ENCODE data around the gene PARVA. TPM values are rescaled to one million over a fixed set of nuclear protein-coding genes. Genes with fewer than 3 reads are reported as not detected.

Gene PARVA
- total and polyA plus RNA-seq, 8 donors: 70.2 to 108 (median 94.2) TPM

DNA sequence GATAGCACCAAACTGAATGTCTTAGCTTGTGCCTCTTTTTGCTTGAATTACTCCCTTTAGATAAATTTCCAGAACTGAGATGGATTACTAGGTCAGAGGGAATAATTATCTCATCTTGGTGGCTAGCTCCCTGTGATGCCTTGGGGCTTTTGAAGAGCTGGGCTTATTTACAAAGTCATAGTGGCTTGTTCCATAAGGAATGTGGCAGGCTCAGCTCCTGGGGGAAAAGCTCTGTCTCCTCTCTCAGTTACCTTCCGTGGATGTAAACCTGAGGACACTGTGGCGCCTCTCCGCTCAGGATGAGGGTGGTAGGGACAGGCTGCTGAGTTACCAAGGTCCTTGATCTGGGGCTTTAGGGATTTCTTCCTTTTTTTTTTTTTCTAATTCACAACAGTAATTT is 121.7 kb downstream of the PARVA start:
- Histone ChIP-seq H3K27me3 (no peaks in the 10 kb centered on the region), H3K36me3 (peaks cover 0 to 17% of the 10 kb centered on the region in 2 donors), H3K27ac (no peak overlapping the region), H3K9me3 (no peaks in the 10 kb centered on the region), H3K4me3 (no peak overlapping the region), H3K4me1 (no peaks in the 10 kb centered on the region)
- TF ChIP-seq, protein P1, sequence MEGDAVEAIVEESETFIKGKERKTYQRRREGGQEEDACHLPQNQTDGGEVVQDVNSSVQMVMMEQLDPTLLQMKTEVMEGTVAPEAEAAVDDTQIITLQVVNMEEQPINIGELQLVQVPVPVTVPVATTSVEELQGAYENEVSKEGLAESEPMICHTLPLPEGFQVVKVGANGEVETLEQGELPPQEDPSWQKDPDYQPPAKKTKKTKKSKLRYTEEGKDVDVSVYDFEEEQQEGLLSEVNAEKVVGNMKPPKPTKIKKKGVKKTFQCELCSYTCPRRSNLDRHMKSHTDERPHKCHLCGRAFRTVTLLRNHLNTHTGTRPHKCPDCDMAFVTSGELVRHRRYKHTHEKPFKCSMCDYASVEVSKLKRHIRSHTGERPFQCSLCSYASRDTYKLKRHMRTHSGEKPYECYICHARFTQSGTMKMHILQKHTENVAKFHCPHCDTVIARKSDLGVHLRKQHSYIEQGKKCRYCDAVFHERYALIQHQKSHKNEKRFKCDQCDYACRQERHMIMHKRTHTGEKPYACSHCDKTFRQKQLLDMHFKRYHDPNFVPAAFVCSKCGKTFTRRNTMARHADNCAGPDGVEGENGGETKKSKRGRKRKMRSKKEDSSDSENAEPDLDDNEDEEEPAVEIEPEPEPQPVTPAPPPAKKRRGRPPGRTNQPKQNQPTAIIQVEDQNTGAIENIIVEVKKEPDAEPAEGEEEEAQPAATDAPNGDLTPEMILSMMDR (IDR thresholded peaks at IDR 0.05): no peak
- DNase-seq (no peak), ATAC-seq (no peak)
- intact Hi-C loops (cut with DNase I): no loop called here

DNA sequence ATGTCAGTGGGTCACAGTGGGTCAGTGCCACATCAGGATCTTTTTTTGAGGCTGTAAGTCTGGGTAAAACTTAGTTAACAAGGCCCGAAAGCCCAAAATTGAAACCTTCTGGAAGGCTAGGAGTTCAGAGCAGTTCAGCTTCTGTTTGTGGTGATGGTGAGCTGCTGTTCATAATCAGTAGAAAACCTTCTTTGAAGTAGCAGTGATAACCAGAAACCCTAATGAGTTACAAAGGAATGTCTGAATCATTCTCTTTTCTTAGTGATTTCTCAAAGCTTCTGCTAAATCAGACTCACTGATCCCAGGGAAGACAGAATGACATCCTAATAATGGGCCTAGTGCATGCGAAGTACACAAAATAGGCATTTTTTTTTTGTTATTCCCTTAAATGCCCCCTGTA is 124.7 kb downstream of the PARVA start:
- H3K27ac ChIP-seq: no peak overlapping the region

DNA sequence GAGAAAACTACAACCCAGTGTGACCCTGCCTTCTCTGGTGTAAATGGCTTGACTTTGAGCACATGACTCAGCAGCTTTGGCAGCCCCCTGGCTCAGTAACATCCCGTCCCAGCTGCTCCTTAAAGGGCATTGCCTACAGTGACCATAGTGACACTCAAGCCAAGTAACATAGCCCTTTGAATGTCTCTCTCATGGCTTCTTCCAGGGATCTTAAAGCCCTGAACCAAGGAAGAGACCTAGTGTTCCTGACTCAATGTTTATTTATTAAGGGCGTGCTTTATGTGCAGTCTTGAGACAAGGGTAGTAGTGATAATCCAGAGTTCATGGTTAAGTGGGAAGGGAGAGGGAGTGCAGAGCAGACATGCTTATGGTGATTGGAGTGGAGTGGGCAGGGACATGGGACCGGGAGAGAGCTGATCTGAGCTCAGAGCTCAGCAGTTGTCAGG is 125.7 kb downstream of the PARVA start:
- intact Hi-C loops (cut with DNase I): no loop called here
- H3K27ac ChIP-seq: no peak overlapping the region

More for the DNA sequence above, 124.7 kb downstream of the PARVA start:
- intact Hi-C loops (cut with DNase I): no loop called here
- ATAC-seq: no peak
- H3K36me3 ChIP-seq: peaks cover 0 to 17% of the 10 kb centered on the region in 2 donors
- TF ChIP-seq, protein P1 (IDR thresholded peaks at IDR 0.05): no peak
- H3K9me3 ChIP-seq: no peaks in the 10 kb centered on the region
- no peaks in the 10 kb centered on the region for H3K4me1 ChIP-seq
- H3K4me3 ChIP-seq: no peak overlapping the region
- no peak for DNase-seq
- no peaks in the 10 kb centered on the region for H3K27me3 ChIP-seq

DNA sequence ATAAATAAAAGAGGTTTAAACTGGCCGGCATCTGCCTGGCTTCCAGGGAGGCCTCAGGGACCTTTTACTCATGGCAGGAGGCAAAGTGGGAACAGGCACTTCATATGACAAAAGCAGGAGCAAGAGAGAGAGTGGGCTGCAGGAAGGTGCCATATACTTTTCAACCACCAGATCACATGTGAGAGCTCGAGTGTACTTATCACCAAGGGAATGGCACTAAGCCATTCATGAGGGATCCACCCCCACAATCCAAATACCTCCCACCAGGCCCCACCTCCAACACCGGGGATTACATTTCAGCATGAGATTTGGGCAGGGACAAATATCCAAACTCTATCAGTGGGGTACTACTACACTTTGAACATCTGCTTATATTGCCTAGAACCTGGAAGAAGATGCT is 126.5 kb downstream of the PARVA start:
- intact Hi-C loops (cut with DNase I): no loop called here

More for the DNA sequence above, 125.7 kb downstream of the PARVA start:
- ATAC-seq: peak; percentile 33
- Histone ChIP-seq H3K9me3 (no peaks in the 10 kb centered on the region), H3K36me3 (peaks cover 0 to 11% of the 10 kb centered on the region in 2 donors), H3K27me3 (no peaks in the 10 kb centered on the region), H3K4me1 (no peaks in the 10 kb centered on the region), H3K4me3 (no peak overlapping the region)
- TF ChIP-seq, protein P1 (IDR thresholded peaks at IDR 0.05): no peak
- no peak for DNase-seq

DNA sequence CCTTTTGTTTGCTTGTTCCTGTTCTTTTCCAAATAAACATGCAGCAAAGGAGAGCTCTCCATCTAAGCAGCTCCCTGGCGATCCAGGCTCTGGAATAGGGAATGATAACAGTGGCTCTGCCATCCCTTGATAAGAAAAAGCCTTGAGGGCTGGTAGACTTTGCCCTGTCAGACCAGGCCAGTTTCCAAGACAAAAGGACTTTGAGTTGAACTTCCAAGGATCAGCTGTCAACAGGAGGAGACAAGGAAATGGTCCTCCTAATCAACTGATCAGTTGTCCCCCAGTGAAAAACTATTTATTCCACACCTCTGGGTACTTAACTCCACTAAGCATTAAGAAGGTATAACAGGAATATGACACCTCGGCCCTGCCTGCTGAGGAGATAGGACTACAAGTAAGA is 127.8 kb downstream of the PARVA start:
- intact Hi-C loops (cut with DNase I): no loop called here
- H3K9me3 ChIP-seq: no peaks in the 10 kb centered on the region

More for the DNA sequence above, 126.5 kb downstream of the PARVA start:
- no peaks in the 10 kb centered on the region for H3K9me3 ChIP-seq
- H3K4me1 ChIP-seq: no peaks in the 10 kb centered on the region
- peaks cover 0 to 8% of the 10 kb centered on the region in 2 donors for H3K36me3 ChIP-seq
- H3K4me3 ChIP-seq: no peak overlapping the region
- no peak overlapping the region for H3K27ac ChIP-seq
- DNase-seq: no peak
- TF ChIP-seq, protein P1 (IDR thresholded peaks at IDR 0.05): no peak
- H3K27me3 ChIP-seq: no peaks in the 10 kb centered on the region
- ATAC-seq: no peak

More for the DNA sequence above, 127.8 kb downstream of the PARVA start:
- no peaks in the 10 kb centered on the region for H3K4me1 ChIP-seq
- H3K4me3 ChIP-seq: no peak overlapping the region
- ATAC-seq (no peak), DNase-seq (no peak)
- H3K36me3 ChIP-seq: peaks cover 0 to under 1% of the 10 kb centered on the region in 2 donors
- no peak overlapping the region for H3K27ac ChIP-seq
- no peaks in the 10 kb centered on the region for H3K27me3 ChIP-seq
- TF ChIP-seq, protein P1 (IDR thresholded peaks at IDR 0.05): no peak
